ENCODE results near the gene WFDC1. TPM values are rescaled to one million over a fixed set of nuclear protein-coding genes. Genes with fewer than 3 reads are reported as not detected.

The WFDC1 gene
- total RNA-seq, 1 donor from 2014 or later: 0.34 TPM

DNA sequence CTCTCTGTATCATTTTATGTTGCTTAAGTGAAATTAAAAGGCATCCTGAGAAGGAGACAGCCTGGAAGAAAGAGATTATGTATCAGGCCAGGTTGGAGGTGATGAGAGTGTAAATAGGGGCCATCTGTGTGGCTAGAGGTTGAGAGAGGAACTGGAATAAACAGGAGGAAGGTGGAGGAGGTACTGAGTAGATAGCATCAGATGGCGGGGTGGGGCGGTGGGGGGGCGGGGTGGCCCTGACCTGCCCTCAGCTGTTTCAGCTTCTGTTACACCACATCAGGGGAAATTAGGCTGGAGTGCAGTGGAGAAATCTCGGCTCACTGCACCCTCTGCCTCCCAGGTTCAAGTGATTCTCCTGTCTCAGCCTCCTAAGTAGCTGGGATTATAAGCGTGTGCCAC is 48.0 kb upstream of the WFDC1 start:
- Histone ChIP-seq H2AFZ (ENCODE audit: low read depth, low read length) (no peak overlapping the region), H3K4me1 (ENCODE audit: insufficient read depth, low read length) (no peaks in the 10 kb centered on the region), H3K4me2 (ENCODE audit: low read length) (no peak overlapping the region), H3K9me3 (ENCODE audit: insufficient read depth, low read depth, low read length) (no peaks in the 10 kb centered on the region), H3K9ac (ENCODE audit: low read length) (no peak overlapping the region), H3K36me3 (ENCODE audit: insufficient read depth, low read length) (no peaks in the 10 kb centered on the region), H3K79me2 (ENCODE audit: insufficient read depth, low read length) (no peaks in the 10 kb centered on the region), H3K27me3 (ENCODE audit: insufficient read depth, low read length) (peaks cover 20% of the 10 kb centered on the region), H3K27ac (ENCODE audit: low read depth, low read length) (no peak overlapping the region), H3K4me3 (ENCODE audit: insufficient read depth, low read depth, low read length) (no peak overlapping the region), H4K20me1 (ENCODE audit: insufficient read depth, low read length) (no peaks in the 10 kb centered on the region)
- Mint-ChIP-seq H3K4me1 (ENCODE audit: low read depth, unreplicated experiment) (no peaks in the 10 kb centered on the region), H3K27ac (ENCODE audit: unreplicated experiment) (no peak overlapping the region), H3K27me3 (ENCODE audit: low read depth, unreplicated experiment) (peaks cover 43% of the 10 kb centered on the region), H3K36me3 (ENCODE audit: low read depth, unreplicated experiment) (peaks cover 7% of the 10 kb centered on the region), H3K9me3 (ENCODE audit: unreplicated experiment) (peaks cover 6% of the 10 kb centered on the region), H3K4me3 (ENCODE audit: unreplicated experiment) (no peak overlapping the region)
- no peak for TF ChIP-seq EZH2 (IDR thresholded peaks at IDR 0.05; ENCODE audit: insufficient read depth, low read length)
- TF ChIP-seq, protein P1, sequence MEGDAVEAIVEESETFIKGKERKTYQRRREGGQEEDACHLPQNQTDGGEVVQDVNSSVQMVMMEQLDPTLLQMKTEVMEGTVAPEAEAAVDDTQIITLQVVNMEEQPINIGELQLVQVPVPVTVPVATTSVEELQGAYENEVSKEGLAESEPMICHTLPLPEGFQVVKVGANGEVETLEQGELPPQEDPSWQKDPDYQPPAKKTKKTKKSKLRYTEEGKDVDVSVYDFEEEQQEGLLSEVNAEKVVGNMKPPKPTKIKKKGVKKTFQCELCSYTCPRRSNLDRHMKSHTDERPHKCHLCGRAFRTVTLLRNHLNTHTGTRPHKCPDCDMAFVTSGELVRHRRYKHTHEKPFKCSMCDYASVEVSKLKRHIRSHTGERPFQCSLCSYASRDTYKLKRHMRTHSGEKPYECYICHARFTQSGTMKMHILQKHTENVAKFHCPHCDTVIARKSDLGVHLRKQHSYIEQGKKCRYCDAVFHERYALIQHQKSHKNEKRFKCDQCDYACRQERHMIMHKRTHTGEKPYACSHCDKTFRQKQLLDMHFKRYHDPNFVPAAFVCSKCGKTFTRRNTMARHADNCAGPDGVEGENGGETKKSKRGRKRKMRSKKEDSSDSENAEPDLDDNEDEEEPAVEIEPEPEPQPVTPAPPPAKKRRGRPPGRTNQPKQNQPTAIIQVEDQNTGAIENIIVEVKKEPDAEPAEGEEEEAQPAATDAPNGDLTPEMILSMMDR (IDR thresholded peaks at IDR 0.05; ENCODE audit: insufficient read depth, low read depth, low read length): no peak
- DNase-seq (ENCODE audit: low read depth) (no peak), FAIRE-seq (no peak)

DNA sequence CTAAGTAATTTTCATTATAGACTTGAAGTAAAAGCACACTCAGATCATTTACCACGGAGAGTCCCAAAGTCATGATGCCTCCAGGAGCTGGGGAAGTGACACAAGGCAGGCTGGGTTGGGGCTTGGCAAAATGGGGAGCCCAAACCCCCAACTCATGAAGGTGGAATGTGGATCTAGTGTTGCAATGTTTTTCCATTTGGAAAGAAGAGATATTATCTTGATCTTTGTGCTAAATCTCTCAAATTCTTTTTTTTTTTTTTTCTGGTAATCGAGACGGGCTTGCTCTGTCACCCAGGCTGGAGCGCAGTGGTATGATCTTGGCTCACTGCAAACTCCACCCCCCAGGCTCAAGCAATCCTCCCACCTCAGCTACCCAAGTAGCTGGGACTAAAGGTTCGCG is 47.3 kb upstream of the WFDC1 start:
- H3K9me3 ChIP-seq (ENCODE audit: insufficient read depth, low read depth, low read length): no peaks in the 10 kb centered on the region
- no peak overlapping the region for H3K4me3 ChIP-seq (ENCODE audit: insufficient read depth, low read depth, low read length)
- no peaks in the 10 kb centered on the region for H3K4me1 ChIP-seq (ENCODE audit: insufficient read depth, low read length)
- Mint-ChIP-seq H3K4me1 (ENCODE audit: low read depth, unreplicated experiment) (no peaks in the 10 kb centered on the region), H3K36me3 (ENCODE audit: low read depth, unreplicated experiment) (peaks cover 7% of the 10 kb centered on the region), H3K27ac (ENCODE audit: unreplicated experiment) (no peak overlapping the region), H3K9me3 (ENCODE audit: unreplicated experiment) (peaks cover 6% of the 10 kb centered on the region), H3K27me3 (ENCODE audit: low read depth, unreplicated experiment) (peaks cover 48% of the 10 kb centered on the region), H3K4me3 (ENCODE audit: unreplicated experiment) (no peak overlapping the region)
- no peak overlapping the region for H3K4me2 ChIP-seq (ENCODE audit: low read length)
- peaks cover 18% of the 10 kb centered on the region for H3K27me3 ChIP-seq (ENCODE audit: insufficient read depth, low read length)
- H2AFZ ChIP-seq (ENCODE audit: low read depth, low read length): no peak overlapping the region
- H3K9ac ChIP-seq (ENCODE audit: low read length): no peak overlapping the region
- DNase-seq (ENCODE audit: low read depth) (no peak), FAIRE-seq (no peak)
- no peaks in the 10 kb centered on the region for H3K36me3 ChIP-seq (ENCODE audit: insufficient read depth, low read length)
- no peaks in the 10 kb centered on the region for H4K20me1 ChIP-seq (ENCODE audit: insufficient read depth, low read length)
- H3K27ac ChIP-seq (ENCODE audit: low read depth, low read length): no peak overlapping the region
- H3K79me2 ChIP-seq (ENCODE audit: insufficient read depth, low read length): no peaks in the 10 kb centered on the region
- no peak for TF ChIP-seq EZH2 (IDR thresholded peaks at IDR 0.05; ENCODE audit: insufficient read depth, low read length)
- TF ChIP-seq, protein P1 (IDR thresholded peaks at IDR 0.05; ENCODE audit: insufficient read depth, low read depth, low read length): no peak

DNA sequence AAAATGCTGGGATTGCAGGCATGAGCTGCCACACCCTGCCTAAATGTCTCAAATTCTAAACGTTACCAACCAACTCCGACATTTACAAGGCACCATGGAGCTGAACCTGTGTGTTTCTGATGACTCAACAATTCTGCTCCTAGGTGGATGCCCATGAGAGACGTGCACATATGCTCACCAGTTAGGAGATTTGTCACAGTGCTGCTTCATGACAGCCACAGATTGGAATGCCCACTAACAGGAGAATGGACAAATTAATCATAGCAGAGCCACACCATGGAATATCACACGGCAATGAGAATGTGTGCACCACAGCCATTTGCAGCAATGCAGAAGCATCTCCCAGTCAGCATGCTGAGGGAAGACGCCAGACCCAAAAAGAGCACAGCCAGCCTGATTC is 46.8 kb upstream of the WFDC1 start:
- Mint-ChIP-seq H3K36me3 (ENCODE audit: low read depth, unreplicated experiment) (peaks cover 4% of the 10 kb centered on the region), H3K27me3 (ENCODE audit: low read depth, unreplicated experiment) (peaks cover 49% of the 10 kb centered on the region), H3K4me3 (ENCODE audit: unreplicated experiment) (no peak overlapping the region), H3K4me1 (ENCODE audit: low read depth, unreplicated experiment) (no peaks in the 10 kb centered on the region), H3K27ac (ENCODE audit: unreplicated experiment) (no peak overlapping the region), H3K9me3 (ENCODE audit: unreplicated experiment) (peaks cover 6% of the 10 kb centered on the region)
- Histone ChIP-seq H3K27ac (ENCODE audit: low read depth, low read length) (no peak overlapping the region), H3K9me3 (ENCODE audit: insufficient read depth, low read depth, low read length) (no peaks in the 10 kb centered on the region), H3K4me3 (ENCODE audit: insufficient read depth, low read depth, low read length) (no peak overlapping the region), H4K20me1 (ENCODE audit: insufficient read depth, low read length) (no peaks in the 10 kb centered on the region), H3K36me3 (ENCODE audit: insufficient read depth, low read length) (no peaks in the 10 kb centered on the region), H3K79me2 (ENCODE audit: insufficient read depth, low read length) (no peaks in the 10 kb centered on the region), H3K27me3 (ENCODE audit: insufficient read depth, low read length) (peaks cover 16% of the 10 kb centered on the region), H3K9ac (ENCODE audit: low read length) (no peak overlapping the region), H3K4me2 (ENCODE audit: low read length) (no peak overlapping the region), H2AFZ (ENCODE audit: low read depth, low read length) (no peak overlapping the region), H3K4me1 (ENCODE audit: insufficient read depth, low read length) (no peaks in the 10 kb centered on the region)
- TF ChIP-seq EZH2 (IDR thresholded peaks at IDR 0.05; ENCODE audit: insufficient read depth, low read length): no peak
- TF ChIP-seq, protein P1 (IDR thresholded peaks at IDR 0.05; ENCODE audit: insufficient read depth, low read depth, low read length): no peak
- no peak for FAIRE-seq
- peak; percentile 18 for DNase-seq (ENCODE audit: low read depth)

Measured in astrocyte (in vitro differentiated cells and primary cell).